Dermis blood vessel endothelial cell (primary cell): ENCODE data around the gene HAP1. TPM values are rescaled to one million over a fixed set of nuclear protein-coding genes. Genes with fewer than 3 reads are reported as not detected.
"Not testable (repeated sequence)": the region's sequence is repeated elsewhere in the genome, so short reads cannot be mapped to it uniquely, and the experiment has no call there.

Experiments used
- DNase-seq: peaks from one replicate; pipeline ENCODE4 v3.0.0; 2010
- total RNA-seq: library from RNA; depleted of rRNA; stranded (reverse); fragments of >200 nt; gene quantifications from 2 replicates; pipeline ENCODE4 v1.2.3, GENCODE V29; 2014

HAP1 gene
- total RNA-seq, 1 donor from 2014 or later = 0.68 TPM

DNA sequence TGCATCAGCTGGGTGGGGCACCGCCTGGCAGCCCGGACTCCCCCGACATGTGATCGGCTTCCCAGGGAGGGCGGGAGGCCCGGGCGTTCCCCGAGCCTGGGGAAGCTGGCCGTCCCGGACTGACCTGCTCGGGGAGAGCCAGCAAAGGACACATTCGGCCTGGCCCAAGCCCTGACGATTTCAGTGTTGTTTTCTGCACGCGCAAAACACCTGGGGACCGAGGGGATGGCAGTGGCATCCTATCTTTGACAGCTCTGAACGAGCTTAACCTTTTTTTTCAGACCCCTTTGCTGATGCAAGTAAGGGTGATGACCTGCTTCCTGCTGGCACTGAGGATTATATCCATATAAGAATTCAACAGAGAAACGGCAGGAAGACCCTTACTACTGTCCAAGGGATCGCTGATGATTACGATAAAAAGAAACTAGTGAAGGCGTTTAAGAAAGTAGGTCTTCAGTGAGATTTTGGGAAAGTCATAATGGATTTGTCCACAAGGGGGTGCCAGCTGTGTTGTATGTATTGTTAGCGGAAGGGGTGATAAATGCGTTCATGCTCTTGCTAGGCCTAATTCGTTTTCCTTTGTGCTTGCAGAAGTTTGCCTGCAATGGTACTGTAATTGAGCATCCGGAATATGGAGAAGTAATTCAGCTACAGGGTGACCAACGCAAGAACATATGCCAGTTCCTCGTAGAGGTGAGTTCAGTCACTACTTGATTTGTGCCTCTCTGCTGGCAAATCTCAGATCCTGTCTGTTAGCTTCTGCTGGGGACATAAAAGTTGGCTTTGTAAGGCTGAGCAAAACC, 44.7 kb downstream of the HAP1 start:
- DNase-seq = peak; percentile 78

DNA sequence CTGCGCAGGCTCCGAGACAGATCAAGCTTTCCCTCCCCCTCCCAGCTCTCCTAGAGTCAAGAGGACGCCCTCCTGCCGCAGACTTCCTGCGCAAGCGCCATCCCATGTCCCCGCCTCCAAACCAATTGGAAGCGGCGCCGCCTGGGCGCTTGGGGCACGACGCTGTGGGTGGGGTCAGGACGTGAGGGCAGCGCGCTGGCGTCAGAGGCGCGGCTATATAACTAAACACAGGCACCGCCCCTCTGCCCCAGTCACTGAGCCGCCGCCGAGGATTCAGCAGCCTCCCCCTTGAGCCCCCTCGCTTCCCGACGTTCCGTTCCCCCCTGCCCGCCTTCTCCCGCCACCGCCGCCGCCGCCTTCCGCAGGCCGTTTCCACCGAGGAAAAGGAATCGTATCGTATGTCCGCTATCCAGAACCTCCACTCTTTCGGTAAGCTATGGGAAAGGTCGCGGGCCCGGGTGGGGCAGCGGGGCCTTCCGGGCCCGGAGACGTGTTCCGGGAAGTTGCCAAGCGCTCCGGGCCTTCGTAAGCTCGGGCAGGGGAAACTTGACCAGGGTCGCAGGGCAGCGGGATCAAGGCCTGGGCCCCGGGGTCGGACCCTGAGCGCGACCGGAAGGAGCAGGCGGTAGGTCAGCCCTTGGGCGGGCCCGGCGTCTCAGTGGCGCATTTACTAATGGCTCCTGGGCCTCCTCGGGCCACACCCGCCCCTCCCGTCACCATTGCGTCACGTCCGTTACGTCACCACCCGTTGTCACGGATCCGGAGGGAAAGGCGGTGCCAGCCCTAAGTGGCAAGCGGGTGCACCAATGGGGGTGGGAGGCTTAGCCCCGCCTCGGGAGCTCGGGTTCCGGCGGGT, 45.6 kb downstream of the HAP1 start, which contains the start of gene EIF1:
Gene EIF1, plus strand, starts transcription at position 245 of the 856 bp plus-strand sequence. Its CDS starts 154 bp downstream, at position 399.
- DNase-seq = peak; percentile 100

DNA sequence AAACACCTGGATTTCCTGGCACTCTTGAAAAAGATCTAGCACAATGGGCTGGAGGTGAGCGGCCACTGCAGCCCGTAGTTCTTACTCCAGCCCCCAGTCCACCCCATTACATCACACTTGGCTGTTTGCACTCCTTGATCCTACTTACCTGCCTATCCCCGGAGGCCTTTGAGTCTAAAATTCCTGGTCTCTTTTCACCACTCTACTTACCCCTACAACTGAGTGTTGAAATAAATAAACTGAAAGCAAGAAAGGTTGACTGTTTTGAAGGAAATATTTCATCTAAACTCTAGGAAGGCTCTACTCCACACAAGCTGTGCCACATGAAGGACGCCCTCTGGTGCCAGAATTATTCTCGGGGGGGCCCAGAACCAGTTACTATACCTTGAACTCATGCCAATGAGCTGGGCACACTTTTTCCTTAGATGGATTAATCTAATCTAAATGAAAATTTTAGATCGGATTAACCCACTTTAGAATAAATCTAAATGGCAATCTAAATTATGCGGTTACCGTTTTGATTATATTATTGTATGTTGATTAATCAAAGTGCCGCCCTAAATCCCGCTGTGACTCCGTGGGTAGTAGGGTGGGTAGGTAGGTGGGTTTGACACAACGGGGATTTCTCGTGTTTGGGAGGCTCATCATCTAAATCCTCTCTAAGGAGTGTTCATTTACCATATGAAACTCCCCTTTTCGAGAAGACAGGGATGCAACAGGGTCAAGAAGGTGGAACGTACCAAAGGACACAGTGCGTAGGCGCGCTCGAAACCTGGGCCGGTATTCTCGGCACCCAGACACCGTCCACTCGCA, 46.4 kb downstream of the HAP1 start:
- peak; percentile 76 for DNase-seq

DNA sequence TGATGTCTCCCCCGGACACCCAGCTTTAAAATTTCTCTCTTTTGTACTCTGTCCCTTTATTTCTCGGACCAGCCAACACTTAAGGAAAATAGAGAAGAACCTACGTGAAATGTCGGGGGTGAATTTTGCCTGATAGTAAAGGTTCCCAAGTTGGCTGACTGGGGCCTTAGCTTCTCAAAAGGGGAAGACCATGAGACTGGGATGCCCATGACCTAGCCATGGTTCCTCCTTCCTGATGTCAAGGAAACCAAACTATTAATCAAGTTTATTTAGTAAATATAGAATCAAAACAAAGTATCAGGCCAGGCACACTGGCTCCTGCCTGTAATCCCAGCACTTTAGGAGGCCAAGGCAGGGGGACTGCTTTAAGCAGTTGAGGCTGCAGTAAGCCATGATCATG, 48.2 kb downstream of the HAP1 start:
- no peak for DNase-seq

DNA sequence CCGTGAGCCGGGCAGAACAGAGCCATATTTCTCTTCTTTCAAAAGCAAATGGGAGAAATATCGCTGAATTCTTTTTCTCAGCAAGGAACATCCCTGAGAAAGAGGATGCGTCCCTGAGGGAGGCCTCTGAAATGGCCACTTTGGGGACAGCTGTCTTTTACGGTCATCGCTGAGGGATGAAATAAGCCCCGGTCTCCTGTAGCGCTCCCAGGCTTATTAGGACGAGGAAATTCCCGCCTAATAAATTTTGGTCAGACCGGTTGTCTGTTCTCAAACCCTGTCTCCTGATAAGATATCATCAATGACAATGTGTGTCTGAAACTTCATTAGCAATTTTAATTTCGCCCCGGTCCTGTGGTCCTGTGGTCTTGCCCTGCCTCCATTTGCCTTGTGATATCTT, 48.7 kb downstream of the HAP1 start:
- not testable (repeated sequence) for DNase-seq

DNA sequence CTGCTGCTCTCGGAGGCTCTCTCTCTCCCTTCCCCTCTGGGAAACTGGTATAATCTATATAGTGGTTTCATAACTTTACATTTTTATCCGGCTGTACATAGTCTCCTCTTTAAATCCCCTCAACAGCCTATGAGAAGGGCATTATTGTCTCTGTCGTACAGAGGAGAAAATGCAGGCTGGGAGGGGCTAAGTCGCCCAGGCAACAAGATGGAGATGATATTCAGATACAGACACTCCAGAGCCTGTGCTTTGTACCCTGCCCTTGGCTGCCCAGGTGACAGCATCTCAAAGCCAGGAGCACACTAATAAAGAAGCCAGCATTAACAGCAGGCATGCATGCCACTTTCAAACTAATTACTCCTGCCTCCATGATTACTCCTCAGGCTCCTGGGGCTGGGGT, 50.4 kb downstream of the HAP1 start:
- no peak for DNase-seq

DNA sequence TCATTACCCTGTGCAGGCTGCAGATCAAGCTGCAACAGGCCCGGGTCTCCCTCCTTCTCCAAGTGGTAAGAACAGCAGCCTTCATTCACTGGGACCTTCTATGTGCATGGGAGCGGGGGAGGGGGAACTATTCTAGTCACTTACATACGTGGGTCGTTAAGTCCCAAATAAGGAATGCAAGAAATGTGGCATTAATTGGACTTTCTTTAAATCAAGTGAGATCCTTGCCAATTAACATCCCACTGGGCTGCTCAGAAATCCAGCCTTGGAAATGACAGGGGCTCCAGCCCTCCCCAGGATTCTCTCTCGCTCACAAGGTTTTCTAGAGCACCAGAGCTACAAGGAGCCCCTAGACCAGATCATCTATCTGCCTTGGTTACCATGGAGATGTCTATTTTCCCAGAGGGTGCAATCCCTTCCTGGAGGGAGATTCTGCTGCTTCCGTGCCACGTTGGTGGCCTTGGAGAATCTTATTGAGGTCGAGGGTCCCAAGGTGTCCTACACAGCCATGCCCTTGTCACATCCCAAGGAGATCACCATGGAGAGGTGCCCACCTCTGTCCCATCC, 50.9 kb downstream of the HAP1 start:
- DNase-seq = no peak

DNA sequence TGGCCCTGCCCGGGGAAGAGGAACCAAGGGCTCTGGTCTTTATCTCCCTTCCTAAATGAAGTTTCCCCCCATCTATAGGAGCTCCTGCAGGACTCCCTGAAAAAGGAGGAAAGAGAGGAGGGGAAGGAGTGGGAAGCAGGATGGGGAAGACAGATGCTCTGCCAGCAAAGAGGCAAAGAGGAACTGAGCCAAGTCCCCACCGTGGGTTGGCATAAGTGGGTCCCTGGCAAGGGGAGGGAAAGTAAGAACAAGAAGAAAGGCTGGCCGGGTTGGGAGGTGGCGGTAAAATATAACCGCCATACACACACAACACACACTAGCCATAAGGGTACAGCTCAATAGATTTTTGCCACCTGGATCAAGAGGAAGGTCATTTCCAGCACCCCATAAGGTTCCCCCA, 51.8 kb downstream of the HAP1 start:
- no peak for DNase-seq

DNA sequence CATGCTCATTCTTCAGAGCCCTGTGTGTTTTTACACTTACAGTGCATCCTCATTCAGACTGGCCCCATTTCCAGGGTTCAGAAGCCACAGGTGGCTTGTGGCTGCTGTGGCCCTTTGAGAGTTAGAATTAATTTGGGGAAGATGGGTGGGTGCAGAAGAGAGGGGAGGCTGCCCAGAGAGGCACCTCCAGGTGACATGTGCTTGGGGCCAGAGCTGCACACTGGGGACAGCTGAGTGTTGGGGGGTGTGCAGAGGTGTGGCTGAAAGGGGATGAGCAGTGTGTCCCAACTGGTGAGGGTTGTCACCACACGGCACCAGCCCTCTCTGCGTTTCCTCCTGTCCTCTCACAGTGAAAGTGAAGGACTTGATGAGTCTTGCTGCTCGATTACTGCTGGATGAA, 52.7 kb downstream of the HAP1 start:
- no peak for DNase-seq

DNA sequence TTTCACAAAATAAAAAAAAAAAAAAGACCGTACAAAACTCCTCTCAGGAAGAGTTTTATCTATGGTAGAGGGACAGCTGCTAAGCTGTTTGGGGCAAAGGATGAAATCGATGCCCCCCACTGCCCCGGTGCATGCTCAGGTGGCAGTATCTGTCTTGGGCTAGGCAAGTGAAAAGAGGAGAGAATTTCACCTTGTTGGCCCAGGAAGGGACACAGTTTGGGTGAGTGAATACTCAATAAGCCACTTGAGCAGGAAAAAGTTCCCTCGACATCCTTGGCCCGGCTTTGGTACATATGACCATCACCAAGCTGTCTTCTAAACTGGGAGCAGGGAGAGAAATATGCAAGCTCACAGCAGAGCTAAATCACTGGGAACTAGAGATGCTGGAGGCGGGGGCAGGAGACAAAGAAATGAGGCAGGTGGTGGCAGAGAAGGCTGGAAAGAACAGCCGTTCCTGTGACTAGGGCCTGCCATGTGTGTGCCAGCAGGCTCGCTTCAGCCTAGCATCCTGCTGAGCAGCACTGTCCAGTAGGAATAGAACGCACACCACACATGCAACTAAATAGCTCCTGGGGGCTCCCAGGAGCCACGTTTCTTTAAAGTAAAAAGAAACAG, 53.9 kb downstream of the HAP1 start:
- DNase-seq = no peak

DNA sequence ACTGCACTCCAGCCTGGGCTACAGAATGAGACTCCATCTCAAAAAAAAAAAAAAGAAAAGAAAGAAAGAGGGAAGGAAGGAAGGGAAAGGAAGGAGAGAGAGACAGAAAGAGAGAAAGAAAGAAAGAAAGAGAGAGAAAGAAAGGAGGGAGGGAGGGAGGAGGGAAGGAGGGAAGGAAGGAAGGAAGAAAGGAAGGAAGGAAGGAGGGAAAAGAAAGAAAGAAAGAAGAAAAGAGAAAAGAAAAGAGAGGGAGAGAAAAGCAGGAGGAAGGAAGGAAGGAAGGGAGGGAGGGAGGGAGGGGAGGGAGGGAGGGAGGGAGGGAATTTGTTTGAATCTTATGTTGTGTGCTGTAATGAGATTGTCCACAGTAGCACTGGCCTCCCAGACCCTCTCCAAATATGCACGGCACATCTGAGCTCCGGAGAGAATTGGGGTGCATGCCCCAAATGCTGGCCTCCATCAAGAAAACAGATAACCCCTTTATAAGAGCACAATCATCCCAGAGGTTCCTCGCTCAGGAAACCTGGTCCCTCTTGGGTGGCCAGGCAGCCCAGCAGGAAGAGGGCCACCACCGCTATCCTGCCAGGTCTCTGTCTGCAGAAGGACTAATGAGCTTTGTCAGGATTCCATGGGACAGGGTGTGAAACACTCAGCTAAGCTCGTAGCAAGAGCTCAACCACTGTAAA, 54.6 kb downstream of the HAP1 start:
- no peak for DNase-seq

DNA sequence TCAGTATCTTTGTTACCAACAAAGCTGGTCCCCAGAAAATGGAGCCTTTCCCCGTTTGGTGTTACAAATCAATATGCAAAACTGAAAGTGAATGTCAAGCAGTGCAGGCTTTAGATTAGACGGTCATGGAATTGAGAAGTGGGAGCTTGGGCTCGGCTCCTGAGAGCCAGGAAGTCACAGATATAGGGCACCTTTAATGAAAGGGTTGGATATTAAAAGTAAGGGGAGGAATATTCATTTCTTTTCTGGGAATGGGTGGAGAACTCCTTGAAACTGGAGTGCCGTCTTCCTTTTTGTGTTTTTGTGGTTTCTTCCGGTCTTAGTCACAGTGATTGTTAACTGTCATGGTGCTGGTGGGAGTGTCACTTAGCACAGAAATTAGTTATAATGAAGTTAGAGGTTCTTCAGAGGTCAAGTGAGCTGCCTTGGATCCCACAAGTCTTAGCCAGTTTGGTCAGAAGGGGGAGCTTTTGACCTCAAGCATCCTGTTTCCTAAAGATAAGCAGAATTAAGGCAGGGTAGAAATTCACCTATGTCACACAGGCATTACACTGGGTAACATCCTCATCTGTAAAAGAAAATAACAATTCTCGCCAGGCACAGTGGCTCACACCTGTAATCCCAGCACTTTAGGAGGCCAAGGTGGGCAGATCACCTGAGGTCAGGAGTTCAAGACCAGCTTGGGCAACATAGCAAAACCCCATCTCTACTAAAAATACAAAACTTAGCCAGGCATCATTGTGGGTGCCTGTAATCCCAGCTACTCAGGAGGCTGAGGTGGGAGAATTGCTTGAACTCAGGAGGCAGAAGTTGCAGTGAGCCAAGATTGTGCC, 55.3 kb downstream of the HAP1 start:
- DNase-seq = peak; percentile 81

DNA sequence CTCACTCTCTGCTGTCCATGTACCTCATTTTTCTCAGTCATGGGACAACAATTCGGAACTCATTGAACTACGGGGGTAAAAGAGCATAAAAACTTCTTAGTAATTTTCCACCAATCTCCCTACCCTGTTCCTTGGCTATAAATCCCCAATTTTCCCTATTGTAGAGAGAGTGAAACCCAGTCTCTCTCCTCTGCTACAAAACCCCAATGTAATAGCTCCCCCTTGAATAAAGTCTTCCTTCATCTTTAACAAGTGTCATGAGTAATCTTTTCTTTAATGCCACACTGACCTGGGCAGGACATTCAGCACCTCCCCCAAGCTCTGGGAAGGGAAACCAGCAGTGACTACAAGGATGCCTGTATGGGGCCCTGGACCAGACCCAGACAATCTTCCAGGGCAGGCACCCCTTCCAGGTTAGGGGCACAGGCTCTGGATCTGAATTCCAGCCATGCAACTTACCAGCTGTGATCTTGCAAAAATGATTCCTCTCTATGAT, 56.0 kb downstream of the HAP1 start:
- peak; percentile 70 for DNase-seq

DNA sequence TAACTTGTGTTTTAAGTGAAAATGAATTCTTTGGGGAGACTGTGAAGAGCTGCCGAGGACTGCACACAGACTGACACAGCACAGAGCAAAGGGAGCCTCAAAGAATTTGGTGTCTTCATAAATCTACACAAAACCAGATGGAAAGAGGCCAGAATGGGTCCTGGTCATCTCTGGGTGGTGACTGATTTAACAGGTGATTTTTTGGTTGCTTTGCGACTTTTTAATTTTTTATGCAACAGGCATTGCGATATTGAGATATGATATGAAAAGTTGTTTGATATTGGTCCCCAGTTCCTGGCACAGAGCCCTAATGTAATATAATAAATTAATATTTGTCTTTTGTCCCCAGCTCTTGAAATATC, 58.4 kb downstream of the HAP1 start:
- no peak for DNase-seq

DNA sequence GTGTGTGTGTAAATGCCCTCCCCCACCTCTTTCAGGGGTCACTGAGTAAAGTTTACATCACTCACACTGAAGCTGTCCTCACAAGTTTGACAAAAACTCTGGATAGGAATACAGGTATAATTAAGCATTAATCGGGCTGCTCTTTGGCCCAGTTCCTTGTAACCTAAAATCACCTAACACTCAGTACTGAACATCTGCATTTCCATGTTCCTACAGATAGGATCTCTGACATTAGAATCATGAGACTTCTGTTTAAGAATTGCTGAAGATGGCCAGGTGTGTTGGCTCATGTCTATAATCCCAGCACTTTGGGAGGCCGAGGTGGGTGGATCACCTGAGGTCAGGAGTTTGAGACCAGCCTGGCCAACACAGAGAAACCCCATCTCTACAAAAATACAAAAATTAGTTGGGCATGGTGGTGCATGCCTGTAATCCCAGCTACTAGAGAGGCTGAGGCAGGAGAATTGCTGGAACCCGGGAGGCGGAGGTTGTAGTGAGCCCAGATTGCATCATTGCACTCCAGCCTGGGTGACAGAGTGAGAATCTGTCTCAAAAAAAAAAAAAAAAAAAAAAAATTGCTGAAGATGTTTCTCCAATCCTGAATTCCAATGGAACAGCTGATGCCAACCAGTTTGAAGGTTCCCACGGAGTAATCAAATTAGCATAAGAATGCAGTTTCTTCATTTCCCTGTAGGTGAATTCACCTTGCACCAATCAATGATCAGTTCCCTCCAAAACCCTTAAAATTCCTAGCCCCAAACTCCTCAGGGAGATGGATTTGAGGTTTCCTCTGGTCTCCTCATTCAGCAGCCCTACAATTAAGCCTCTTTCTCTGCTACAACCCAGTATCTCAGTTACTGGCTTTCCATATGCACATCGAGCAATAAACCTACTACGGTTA, 59.0 kb downstream of the HAP1 start:
- DNase-seq = not testable (repeated sequence)
